H9 (cell line): Measurements from ENCODE around the gene ENOX2. TPM values are rescaled to one million over a fixed set of nuclear protein-coding genes. Genes with fewer than 3 reads are reported as not detected.

Experiments used
- DNase-seq: peaks from one replicate; pipeline ENCODE4 v3.0.0-alpha.2; 2017
- H2AFZ ChIP-seq: one replicate; pipeline ENCODE4 v1.6.1; 2013; ENCODE audit warnings: mild to moderate bottlenecking, low read length, control low read depth, moderate library complexity
- H2AK5ac ChIP-seq: 2 replicates; pipeline ENCODE4 v1.6.1; 2013; ENCODE audit warnings: low read length, control low read depth, mixed read lengths; ENCODE audit not compliant: insufficient read length
- H2BK120ac ChIP-seq: one replicate; pipeline ENCODE4 v1.6.1; 2013; ENCODE audit warnings: low read depth, mild to moderate bottlenecking, low read length, control low read depth, inconsistent platforms; ENCODE audit not compliant: poor library complexity, severe bottlenecking
- H2BK12ac ChIP-seq: 2 replicates; pipeline ENCODE4 v1.6.1; 2013; ENCODE audit warnings: low read length, control low read depth, mixed read lengths, low read depth; ENCODE audit not compliant: insufficient read length
- H2BK15ac ChIP-seq: 2 replicates; pipeline ENCODE4 v1.6.1; 2013; ENCODE audit warnings: low read depth, low read length, control low read depth
- H2BK20ac ChIP-seq: one replicate; pipeline ENCODE4 v1.6.1; 2013; ENCODE audit warnings: low read depth, mild to moderate bottlenecking, low read length, control low read depth, inconsistent platforms; ENCODE audit not compliant: poor library complexity, severe bottlenecking
- H2BK5ac ChIP-seq: 2 replicates; pipeline ENCODE4 v1.6.1; 2013; ENCODE audit warnings: low read length, control low read depth, mixed read lengths; ENCODE audit not compliant: insufficient read length
- H3K14ac ChIP-seq: 2 replicates; pipeline ENCODE4 v1.6.1; 2013; ENCODE audit warnings: low read length, control low read depth; ENCODE audit not compliant: insufficient read depth
- H3K18ac ChIP-seq: 2 replicates; pipeline ENCODE4 v1.6.1; 2013; ENCODE audit warnings: low read depth, mild to moderate bottlenecking, mixed read lengths, low read length, control low read depth; ENCODE audit not compliant: insufficient read length
- H3K23ac ChIP-seq: 2 replicates; pipeline ENCODE4 v1.6.1; 2013; ENCODE audit warnings: low read length, control low read depth, mixed read lengths, low read depth; ENCODE audit not compliant: insufficient read length
- H3K23me2 ChIP-seq: 2 replicates; pipeline ENCODE4 v1.6.1; 2013; ENCODE audit warnings: low read depth, mild to moderate bottlenecking, mixed read lengths, low read length, control low read depth; ENCODE audit not compliant: insufficient read length, poor library complexity, severe bottlenecking
- H3K27ac ChIP-seq: 2 replicates; pipeline ENCODE4 v1.5.1; 2013; ENCODE audit warnings: low read length, control low read depth, mixed read lengths, low read depth; ENCODE audit not compliant: insufficient read length
- H3K27me3 ChIP-seq: 2 replicates; pipeline ENCODE4 v1.6.1; 2013; ENCODE audit warnings: low read length, control low read depth, inconsistent platforms; ENCODE audit not compliant: insufficient read depth
- H3K4ac ChIP-seq: 2 replicates; pipeline ENCODE4 v1.6.1; 2013; ENCODE audit warnings: low read depth, mild to moderate bottlenecking, control low read depth, inconsistent platforms, low read length, moderate library complexity
- H3K4me1 ChIP-seq: 2 replicates; pipeline ENCODE4 v1.6.1; 2013; ENCODE audit warnings: low read length, control low read depth, inconsistent platforms; ENCODE audit not compliant: insufficient read depth
- H3K4me2 ChIP-seq: 2 replicates; pipeline ENCODE4 v1.6.1; 2013; ENCODE audit warnings: low read length, control low read depth, mixed read lengths; ENCODE audit not compliant: insufficient read length, insufficient read depth
- H3K56ac ChIP-seq: 2 replicates; pipeline ENCODE4 v1.6.1; 2013; ENCODE audit warnings: low read depth, mild to moderate bottlenecking, mixed read lengths, low read length, control low read depth; ENCODE audit not compliant: insufficient read length
- H3K79me1 ChIP-seq: 2 replicates; pipeline ENCODE4 v1.6.1; 2013; ENCODE audit warnings: low read depth, mild to moderate bottlenecking, moderate library complexity, low read length, control low read depth, inconsistent platforms; ENCODE audit not compliant: insufficient read depth, poor library complexity, severe bottlenecking
- H3K79me2 ChIP-seq: 2 replicates; pipeline ENCODE4 v1.6.1; 2013; ENCODE audit warnings: low read length, control low read depth, inconsistent platforms; ENCODE audit not compliant: insufficient read depth
- H3K9ac ChIP-seq: 2 replicates; pipeline ENCODE4 v1.6.1; 2013; ENCODE audit warnings: low read length, control low read depth, mixed read lengths; ENCODE audit not compliant: insufficient read length; ENCODE audit errors: extremely low read depth
- H3K9me3 ChIP-seq: one replicate; pipeline ENCODE4 v1.6.1; 2013; ENCODE audit warnings: low read depth, low read length, inconsistent platforms; ENCODE audit not compliant: control insufficient read depth
- H3T11ph ChIP-seq: one replicate; pipeline ENCODE4 v1.6.1; 2013; ENCODE audit warnings: mild to moderate bottlenecking, low read length, control low read depth, inconsistent platforms
- H4K20me1 ChIP-seq: one replicate; pipeline ENCODE4 v1.6.1; 2013; ENCODE audit not compliant: control insufficient read depth, insufficient read length, insufficient read depth
- H4K5ac ChIP-seq: 2 replicates; pipeline ENCODE4 v1.6.1; 2013; ENCODE audit warnings: low read depth, mild to moderate bottlenecking, mixed read lengths, low read length, control low read depth; ENCODE audit not compliant: insufficient read length
- H4K8ac ChIP-seq: replicated peaks from 2 replicates; pipeline ENCODE4 v1.6.1; 2013; ENCODE audit warnings: low read length, control low read depth, mixed read lengths, low read depth; ENCODE audit not compliant: insufficient read length
- H4K91ac ChIP-seq: 2 replicates; pipeline ENCODE4 v1.6.1; 2013; ENCODE audit warnings: low read depth, mild to moderate bottlenecking, moderate library complexity, mixed read lengths, low read length, control low read depth; ENCODE audit not compliant: insufficient read length
- H3K27ac Mint-ChIP-seq, 3 experiments: 2 replicates in 2 of 3; 3 replicates in 1 of 3; pipeline ENCODE4 v1.8.0; 2020 to 2021; ENCODE audit warnings: mixed read lengths in 3 of 3, mild to moderate bottlenecking in 1 of 3, moderate library complexity in 1 of 3
- H3K27me3 Mint-ChIP-seq: 2 replicates; pipeline ENCODE4 v1.8.0; 2021; ENCODE audit warnings: low read depth, mild to moderate bottlenecking, moderate library complexity, mixed read lengths
- H3K36me3 Mint-ChIP-seq, 3 experiments: 2 replicates in 2 of 3; 3 replicates in 1 of 3; pipeline ENCODE4 v1.8.0; 2020 to 2021; ENCODE audit warnings: low read depth in 3 of 3, mixed read lengths in 3 of 3; ENCODE audit not compliant: insufficient read depth in 1 of 3
- H3K4me1 Mint-ChIP-seq, 2 experiments: 2 replicates each; pipeline ENCODE4 v1.8.0; 2020; ENCODE audit warnings: mixed read lengths in 2 of 2
- H3K4me3 Mint-ChIP-seq, 2 experiments: 2 replicates in 1 of 2; 3 replicates in 1 of 2; pipeline ENCODE4 v1.8.0; 2020 to 2021; ENCODE audit warnings: mild to moderate bottlenecking in 2 of 2, mixed read lengths in 2 of 2, moderate library complexity in 1 of 2
- H3K9me3 Mint-ChIP-seq, 2 experiments: 2 replicates in 1 of 2; 3 replicates in 1 of 2; pipeline ENCODE4 v1.8.0; 2020; ENCODE audit warnings: mild to moderate bottlenecking in 2 of 2, mixed read lengths in 2 of 2, moderate library complexity in 1 of 2
- CTCF ChIP-seq: fragments of 200-600 bp; sonication (generic); conservative IDR thresholded peaks from 3 replicates; pipeline ENCODE4 v1.8.0; 2021; ENCODE audit warnings: antibody characterized with exemption, mild to moderate bottlenecking
- WGBS: extraction: QIAGEN DNeasy Blood & Tissue Kit; methylation state at CpG from one replicate; pipeline ENCODE4 v1.1.7; 2013; ENCODE audit warnings: missing lambda C conversion rate, low lambda C conversion rate, mixed read lengths; ENCODE audit not compliant: insufficient read length; ENCODE audit errors: extremely low coverage; 5-methylcytosine and 5-hydroxymethylcytosine counted together
- total RNA-seq: library from RNA; stranded (reverse); gene quantifications from 2 replicates; pipeline ENCODE4 v1.2.1, GENCODE V29; 2021

The ENOX2 gene
- total RNA-seq, 1 experiment from 2014 or later: 17.7 TPM

- H4K20me1 ChIP-seq: no peaks in the 10 kb centered on the region
- no CpG with 5 or more reads among the region's 2 CpGs for WGBS
- H2BK20ac ChIP-seq: no peak overlapping the region
- no peaks in the 10 kb centered on the region for H3K79me2 ChIP-seq
- no peak overlapping the region for H3T11ph ChIP-seq
- H3K56ac ChIP-seq: no peak overlapping the region
- Mint-ChIP-seq H3K36me3 (no peaks in the 10 kb centered on the region), H3K4me3 (no peak overlapping the region), H3K9me3 (no peaks in the 10 kb centered on the region), H3K27ac (no peak overlapping the region), H3K4me1 (no peaks in the 10 kb centered on the region), H3K27me3 (peaks cover 22% of the 10 kb centered on the region)
- DNase-seq: no peak
- H3K79me1 ChIP-seq: no peaks in the 10 kb centered on the region
- no peak overlapping the region for H2AFZ ChIP-seq
- no peaks in the 10 kb centered on the region for H3K4me1 ChIP-seq
- H2BK5ac ChIP-seq: no peak overlapping the region
- H2BK15ac ChIP-seq: no peak overlapping the region
- no peak overlapping the region for H3K18ac ChIP-seq
- no peak overlapping the region for H2BK120ac ChIP-seq
- no peak overlapping the region for H4K91ac ChIP-seq
- H2BK12ac ChIP-seq: no peak overlapping the region
- H3K9me3 ChIP-seq: no peaks in the 10 kb centered on the region
- no peak overlapping the region for H3K4me2 ChIP-seq
- H3K27ac ChIP-seq: no peak overlapping the region
- no peak overlapping the region for H3K14ac ChIP-seq
- no peak overlapping the region for H3K9ac ChIP-seq
- no peak overlapping the region for H4K8ac ChIP-seq
- H3K23ac ChIP-seq: no peak overlapping the region
- H3K4ac ChIP-seq: no peak overlapping the region
- no peaks in the 10 kb centered on the region for H3K27me3 ChIP-seq
- H3K23me2 ChIP-seq: no peaks in the 10 kb centered on the region
- H2AK5ac ChIP-seq: no peak overlapping the region
- TF ChIP-seq CTCF: no peak
- H4K5ac ChIP-seq: no peak overlapping the region
These were observed 6.6 kb upstream of the ENOX2 start for GRCh38 chrX:130909469-130910136.
